HG03520 (cell line): ENCODE measurements around the gene MSI2.

Experiments used
- ATAC-seq: cut with Tn5 transposase; IDR thresholded peaks from one replicate; pipeline ENCODE4 v1.9.1; 2021; ENCODE audit warnings: mild to moderate bottlenecking, moderate library complexity; ENCODE audit not compliant: unreplicated experiment

Gene MSI2

DNA sequence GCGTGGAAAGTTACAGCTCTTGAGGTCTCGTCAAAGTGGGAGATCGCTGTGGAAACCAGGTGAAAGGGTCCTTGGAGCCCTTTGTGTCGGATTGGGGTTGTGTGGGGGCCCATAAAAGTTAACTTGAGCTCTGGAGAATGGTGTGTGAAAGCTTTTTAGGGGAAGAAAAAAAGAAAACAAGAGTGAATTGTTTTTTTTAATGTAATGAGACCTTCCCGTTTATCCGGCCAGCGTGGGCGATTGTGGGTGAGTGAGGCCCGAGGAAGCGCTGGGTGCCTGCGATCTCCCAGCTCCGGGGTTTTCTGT, 150.6 kb downstream of the MSI2 start:
- no peak for ATAC-seq

- ATAC-seq: no peak
These were observed 151.2 kb downstream of the MSI2 start for GRCh38 chr17:57407287-57408070.

- peak; percentile 69 for ATAC-seq
These were observed 151.9 kb downstream of the MSI2 start for GRCh38 chr17:57408071-57408811.

DNA sequence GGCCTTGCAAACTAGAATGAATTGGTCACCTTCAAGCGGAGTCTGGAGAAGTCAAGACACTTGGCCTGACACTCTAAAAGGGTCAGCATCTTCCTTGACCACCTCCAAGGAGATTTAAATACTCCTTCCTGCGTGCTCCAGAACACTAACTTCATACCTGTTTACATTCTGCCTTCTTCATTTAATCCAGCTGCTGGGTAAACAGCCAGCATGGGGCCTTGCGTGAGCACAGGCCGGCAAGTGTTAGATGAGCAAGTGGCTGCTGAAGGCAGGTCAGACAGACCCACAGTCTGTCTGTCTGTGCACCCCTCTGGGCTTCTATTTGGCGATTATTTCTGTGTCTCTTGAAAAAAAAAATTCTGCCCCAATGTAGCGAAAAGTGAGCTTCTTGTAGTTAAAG, 153.8 kb downstream of the MSI2 start:
- no peak for ATAC-seq

DNA sequence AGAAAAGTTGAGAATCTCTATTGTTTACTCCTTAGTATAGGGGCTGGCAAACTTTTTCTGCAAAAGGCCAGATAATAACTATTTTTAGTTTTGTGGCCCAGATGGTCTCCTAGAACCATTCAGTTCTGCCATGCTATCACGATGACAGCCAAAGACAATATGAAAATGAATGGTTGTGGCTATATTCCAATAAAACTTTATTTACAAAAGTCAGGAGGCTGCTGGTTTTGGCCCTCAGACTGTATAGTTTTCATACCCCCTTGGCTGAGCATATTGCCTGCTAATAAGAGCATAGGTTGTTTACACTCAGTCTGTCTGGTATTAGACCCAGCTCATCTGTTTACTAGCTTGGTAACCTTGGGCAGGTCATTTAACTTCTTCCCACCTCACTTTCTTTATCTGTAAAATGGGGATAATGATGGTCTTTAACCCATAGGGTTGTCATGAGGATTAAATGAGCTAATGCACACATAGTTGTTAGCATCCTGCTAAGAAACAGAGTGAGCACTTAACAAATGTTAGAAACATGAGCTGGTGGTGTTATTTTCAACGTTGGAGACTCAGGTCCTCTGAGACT, 156.3 kb downstream of the MSI2 start:
- no peak for ATAC-seq

- no peak for ATAC-seq
These were observed 157.7 kb downstream of the MSI2 start for GRCh38 chr17:57413848-57414651.

DNA sequence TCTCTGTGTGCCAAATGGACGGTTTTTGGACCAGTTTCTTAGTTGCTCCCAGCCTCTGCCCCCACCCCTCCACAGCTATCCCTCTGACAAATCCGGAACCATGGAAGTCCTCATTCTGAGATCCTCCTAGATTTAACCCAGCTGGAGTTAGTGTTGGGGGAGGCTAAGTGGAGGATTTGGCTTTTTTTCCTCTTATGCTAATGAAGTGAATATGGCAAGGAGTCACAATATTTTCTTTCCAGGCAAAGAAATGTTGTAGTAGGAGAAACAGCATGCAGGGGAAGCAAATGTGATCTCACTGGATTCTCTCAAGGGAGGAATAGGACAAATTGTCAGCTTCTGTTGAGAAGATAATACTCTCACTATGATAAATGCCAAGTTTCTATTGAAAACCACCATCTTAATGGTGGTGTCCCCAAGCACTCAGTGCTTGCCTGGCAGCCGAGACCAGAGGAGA, 159.5 kb downstream of the MSI2 start:
- ATAC-seq: no peak

DNA sequence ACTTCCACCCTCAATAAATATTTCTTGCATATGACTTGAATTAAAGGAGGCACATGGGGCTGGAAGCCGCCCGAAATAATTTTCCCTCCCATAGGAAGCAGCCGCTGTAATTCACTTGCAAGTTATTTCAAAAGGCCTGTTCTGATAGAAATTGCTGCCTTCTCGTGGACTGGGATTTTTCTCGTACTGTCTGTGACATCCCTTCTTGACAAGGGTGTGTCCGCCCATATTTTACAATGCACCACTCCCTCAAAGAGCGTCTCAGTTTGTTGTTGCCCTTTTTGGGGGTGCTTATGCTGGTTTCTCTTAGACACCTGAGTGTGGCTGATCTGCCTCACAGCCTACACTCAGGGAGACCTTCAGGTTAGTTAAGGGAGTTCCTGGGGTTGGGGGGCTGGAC, 160.0 kb downstream of the MSI2 start:
- ATAC-seq: no peak

DNA sequence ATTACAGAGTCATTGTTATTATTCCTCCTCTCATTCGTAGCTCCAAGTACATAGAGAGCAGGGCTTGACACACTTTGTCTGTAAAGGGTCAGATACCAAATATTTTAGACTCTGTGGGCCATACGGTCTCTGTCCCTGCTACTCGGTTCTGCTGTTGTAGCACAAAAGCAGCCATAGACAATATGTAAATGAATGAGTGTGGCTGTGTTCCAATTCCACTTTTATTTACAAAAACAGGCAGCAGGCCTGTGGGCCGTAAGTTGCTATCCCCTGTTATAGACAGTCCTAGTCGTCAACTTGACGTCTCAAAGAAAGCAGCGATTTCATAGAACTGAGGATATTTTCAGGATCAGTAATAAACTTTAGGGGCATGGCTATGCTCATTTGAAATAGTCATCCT, 161.6 kb downstream of the MSI2 start:
- ATAC-seq: no peak

GRCh38 chr17:57418463-57419246, 162.3 kb downstream of the MSI2 start:
- ATAC-seq: no peak

DNA sequence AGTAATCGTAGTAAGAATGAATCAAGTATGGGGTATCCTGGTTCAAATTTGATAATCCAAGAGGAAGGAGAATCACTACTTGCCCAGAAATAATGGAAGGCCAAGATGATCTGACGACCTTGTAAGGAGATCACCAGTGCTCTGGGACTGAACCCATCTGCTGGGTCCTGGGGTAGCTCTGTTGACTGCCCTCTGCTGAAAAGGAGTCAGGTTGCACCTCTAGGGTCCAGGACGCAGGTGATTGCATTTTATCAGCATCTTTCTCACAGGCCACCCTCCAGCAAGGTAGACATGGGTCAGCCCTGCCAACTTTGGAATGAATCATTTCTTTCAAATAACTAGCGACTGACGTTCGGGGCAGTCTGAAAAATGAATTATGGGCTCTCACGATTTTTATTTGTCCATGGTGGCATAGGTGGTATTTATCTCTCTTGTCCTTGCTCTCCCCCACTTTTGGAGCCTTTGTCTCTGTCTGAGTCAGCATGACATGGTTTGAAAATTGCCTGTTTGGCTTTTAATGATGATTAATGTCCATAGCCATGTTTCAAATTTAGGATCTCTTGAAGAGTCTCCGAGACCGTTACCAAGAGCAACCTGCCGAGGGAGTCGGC, 163.7 kb downstream of the MSI2 start:
- ATAC-seq: no peak

DNA sequence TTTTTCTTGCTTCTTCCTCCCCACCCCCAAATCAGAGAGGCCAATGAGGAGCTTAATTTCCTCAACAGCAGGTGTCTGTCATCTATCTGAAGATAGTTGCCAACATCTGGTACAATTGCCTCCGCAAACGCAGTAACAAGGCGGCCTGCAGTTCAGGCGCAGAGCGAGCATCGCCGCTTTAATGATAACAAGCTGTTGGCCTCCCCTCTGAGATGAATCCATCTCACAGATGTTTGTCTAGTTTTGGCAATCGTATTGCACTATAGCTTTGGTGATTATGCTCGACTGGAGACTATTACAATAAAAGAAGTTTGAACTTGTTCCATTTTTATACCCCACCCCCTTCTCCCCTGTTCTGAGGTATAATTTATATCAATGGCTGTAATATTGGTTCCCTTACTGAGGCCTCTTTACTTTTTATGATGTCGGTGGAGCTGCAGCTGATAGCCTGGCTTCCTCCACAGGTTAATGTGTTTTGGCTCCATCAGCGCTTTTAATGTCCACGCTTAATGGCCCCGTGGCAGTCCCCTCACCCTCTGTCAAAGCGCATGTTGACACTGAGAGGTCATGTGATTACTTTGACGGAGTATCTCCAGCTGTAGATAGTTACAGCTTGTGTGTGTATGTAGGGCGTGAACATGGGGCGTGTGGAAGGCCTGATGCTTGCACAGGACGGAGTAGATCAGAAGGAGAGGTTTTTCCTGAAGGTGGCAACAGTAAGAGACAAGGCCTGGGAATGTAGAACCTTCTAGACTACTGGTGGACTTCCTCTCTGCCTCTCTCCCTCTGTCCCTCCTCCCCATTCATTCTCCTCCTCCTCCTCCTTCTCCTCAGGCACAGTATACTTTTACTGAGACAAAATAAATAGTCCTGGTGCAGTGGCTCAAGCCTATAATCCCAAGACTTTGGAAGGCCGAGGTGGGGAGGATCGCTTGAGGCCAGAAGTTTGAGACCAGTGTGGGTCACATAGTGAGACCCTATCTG, 164.7 kb downstream of the MSI2 start:
- ATAC-seq: no peak

- peak; percentile 84 for ATAC-seq
These were observed 166.3 kb downstream of the MSI2 start for GRCh38 chr17:57422574-57423164.

- ATAC-seq: no peak
These were observed 167.2 kb downstream of the MSI2 start for GRCh38 chr17:57423541-57423940.

DNA sequence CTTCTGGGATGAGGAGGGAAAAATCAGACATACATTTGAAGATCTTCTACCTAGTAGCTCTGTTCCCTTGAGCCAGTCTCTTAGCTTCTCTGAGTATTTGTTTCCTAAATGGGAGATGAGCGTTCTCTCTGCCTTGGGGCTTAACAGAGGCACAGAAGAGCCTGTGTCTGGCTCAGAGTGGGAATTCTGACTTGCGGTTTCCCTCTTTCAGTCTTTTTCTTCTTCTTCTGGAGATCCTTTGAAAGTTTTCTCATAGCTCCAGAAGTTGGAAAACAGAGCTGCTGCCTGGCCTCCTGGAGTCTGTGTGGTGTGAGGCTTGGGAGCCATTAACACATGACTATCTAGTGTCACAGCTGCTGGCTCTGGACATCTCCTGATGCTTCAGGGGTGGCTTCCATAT, 167.9 kb downstream of the MSI2 start:
- no peak for ATAC-seq

DNA sequence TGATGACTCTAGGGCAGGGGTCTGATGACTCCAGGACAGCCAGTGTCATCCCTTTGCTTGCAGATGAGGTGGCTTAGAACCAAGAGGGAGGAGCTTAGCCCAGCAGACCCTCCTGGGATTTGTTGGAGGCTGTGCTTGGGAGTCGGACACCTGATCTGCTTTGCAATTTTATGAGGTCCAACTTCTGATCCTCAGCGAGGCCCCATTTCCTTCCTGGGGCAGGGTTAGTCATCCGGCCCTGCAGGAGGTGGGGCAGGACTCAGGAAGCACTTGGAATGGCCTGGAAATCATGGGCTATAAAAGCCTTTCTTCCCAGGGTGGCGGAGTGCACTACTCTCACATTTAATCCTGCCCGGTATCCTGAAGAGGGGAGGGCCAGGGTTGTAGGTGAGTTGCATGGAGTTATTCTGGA, 168.5 kb downstream of the MSI2 start:
- ATAC-seq: no peak

- ATAC-seq: no peak
These were observed 169.1 kb downstream of the MSI2 start for GRCh38 chr17:57425431-57425830.
